ENCODE measurements around the gene MOCS2.

DNA sequence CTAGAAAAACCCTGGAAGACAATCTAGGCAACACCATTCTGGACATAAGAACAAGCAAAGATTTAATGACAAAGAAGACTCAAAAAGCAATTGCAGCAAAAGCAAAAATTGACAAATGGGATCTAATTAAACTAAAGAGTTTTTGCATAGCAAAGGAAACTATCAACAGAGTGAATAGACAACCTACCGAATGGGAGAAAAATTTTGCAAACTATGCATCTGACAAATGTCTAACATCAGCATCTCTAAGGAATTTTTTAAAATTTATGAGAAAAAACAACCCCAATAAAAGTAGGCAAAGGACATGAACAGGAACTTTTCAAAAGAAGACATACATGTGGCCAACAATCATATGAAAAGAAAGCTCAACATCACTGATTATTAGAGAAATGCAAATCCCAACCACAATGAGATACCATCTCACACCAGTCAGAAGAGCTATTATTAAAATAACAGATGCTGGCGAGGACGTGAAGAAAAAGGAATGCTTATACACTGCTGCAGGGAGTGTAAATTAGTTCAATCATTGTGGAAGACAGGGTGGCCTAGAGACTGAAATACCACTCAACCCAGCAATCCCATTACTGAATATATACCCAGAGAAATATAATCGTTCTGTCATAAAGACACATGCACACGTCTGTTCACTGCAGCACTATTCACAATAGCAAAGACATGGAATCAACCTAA lies 3.8 kb downstream of the MOCS2 start:
- TF ChIP-seq, protein P1, sequence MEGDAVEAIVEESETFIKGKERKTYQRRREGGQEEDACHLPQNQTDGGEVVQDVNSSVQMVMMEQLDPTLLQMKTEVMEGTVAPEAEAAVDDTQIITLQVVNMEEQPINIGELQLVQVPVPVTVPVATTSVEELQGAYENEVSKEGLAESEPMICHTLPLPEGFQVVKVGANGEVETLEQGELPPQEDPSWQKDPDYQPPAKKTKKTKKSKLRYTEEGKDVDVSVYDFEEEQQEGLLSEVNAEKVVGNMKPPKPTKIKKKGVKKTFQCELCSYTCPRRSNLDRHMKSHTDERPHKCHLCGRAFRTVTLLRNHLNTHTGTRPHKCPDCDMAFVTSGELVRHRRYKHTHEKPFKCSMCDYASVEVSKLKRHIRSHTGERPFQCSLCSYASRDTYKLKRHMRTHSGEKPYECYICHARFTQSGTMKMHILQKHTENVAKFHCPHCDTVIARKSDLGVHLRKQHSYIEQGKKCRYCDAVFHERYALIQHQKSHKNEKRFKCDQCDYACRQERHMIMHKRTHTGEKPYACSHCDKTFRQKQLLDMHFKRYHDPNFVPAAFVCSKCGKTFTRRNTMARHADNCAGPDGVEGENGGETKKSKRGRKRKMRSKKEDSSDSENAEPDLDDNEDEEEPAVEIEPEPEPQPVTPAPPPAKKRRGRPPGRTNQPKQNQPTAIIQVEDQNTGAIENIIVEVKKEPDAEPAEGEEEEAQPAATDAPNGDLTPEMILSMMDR (IDR thresholded peaks at IDR 0.05): no peak
- TF ChIP-seq POLR2A (IDR thresholded peaks at IDR 0.05): no peak

Measured in uterus (tissue), 2 donors.